ENCODE data around the gene ERP29.

ERP29 gene

GRCh38 chr12:112012775-112013600 is at the start of gene ERP29, which contains the start of gene TMEM116:
Gene ERP29 (plus strand): TSS chr12:112013426. CDS start chr12:112013466, 40 bp downstream.
Gene TMEM116 (minus strand): TSS chr12:112013165. CDS start chr12:112005270, 7,895 bp downstream.
- no peak for FAIRE-seq
- peak; percentile 7 for TF ChIP-seq CTCF (IDR thresholded peaks at IDR 0.05; ENCODE audit: insufficient read depth, missing control alignments)
- peak; percentile 96 for DNase-seq (ENCODE audit: insufficient read length, low spot score)

GRCh38 chr12:111964935-111965334 is 48.3 kb upstream of the ERP29 start:
- no peak for TF ChIP-seq CTCF (IDR thresholded peaks at IDR 0.05; ENCODE audit: insufficient read depth, missing control alignments)
- FAIRE-seq (no peak), DNase-seq (ENCODE audit: insufficient read length, low spot score) (no peak)

- TF ChIP-seq CTCF (IDR thresholded peaks at IDR 0.05; ENCODE audit: insufficient read depth, missing control alignments), result no peak
- FAIRE-seq, result no peak
- DNase-seq (ENCODE audit: insufficient read length, low spot score), result no peak
Observed at GRCh38 chr12:111971800-111972199, 41.4 kb upstream of the ERP29 start.

GRCh38 chr12:111975161-111975931 is 37.9 kb upstream of the ERP29 start:
- no peak for DNase-seq (ENCODE audit: insufficient read length, low spot score)
- no peak for TF ChIP-seq CTCF (IDR thresholded peaks at IDR 0.05; ENCODE audit: insufficient read depth, missing control alignments)
- no peak for FAIRE-seq

- FAIRE-seq (no peak), DNase-seq (ENCODE audit: insufficient read length, low spot score) (no peak)
- TF ChIP-seq CTCF (IDR thresholded peaks at IDR 0.05; ENCODE audit: insufficient read depth, missing control alignments), result no peak
Observed at GRCh38 chr12:111976291-111976690, 36.9 kb upstream of the ERP29 start.

- TF ChIP-seq CTCF (IDR thresholded peaks at IDR 0.05; ENCODE audit: insufficient read depth, missing control alignments), result no peak
- FAIRE-seq (no peak), DNase-seq (ENCODE audit: insufficient read length, low spot score) (no peak)
Observed at GRCh38 chr12:111976860-111977259, 36.4 kb upstream of the ERP29 start.
